WTC11 (cell line): ENCODE results near the gene GPA33. TPM values are rescaled to one million over a fixed set of nuclear protein-coding genes. Genes with fewer than 3 reads are reported as not detected.

Experiments used
- ATAC-seq: fragments of 200-7000 bp; cut with Tn5 transposase; 2 replicates; pipeline ENCODE4 v1.10.0; 2021; ENCODE audit warnings: mild to moderate bottlenecking, moderate library complexity
- CTCF ChIA-PET: fragments of 300-600 bp; sonication (Branson Sonifier 250); formaldehyde crosslinking; loops from one replicate; lab custom pipeline; 2021; ENCODE audit warnings: antibody characterized with exemption; lab: Charles Lee
- POLR2A ChIA-PET: fragments of 350-600 bp; sonication (Branson Sonifier 250); formaldehyde crosslinking; loops from one replicate; lab custom pipeline; 2021; ENCODE audit warnings: antibody characterized with exemption; lab: Charles Lee
- DNase-seq: peaks from one replicate; pipeline ENCODE4 v3.0.0; 2021; ENCODE audit warnings: low spot score
- H3K27ac Mint-ChIP-seq: 2 replicates; pipeline ENCODE4 v1.8.0; 2021; ENCODE audit warnings: mixed read lengths
- H3K27me3 Mint-ChIP-seq: 2 replicates; pipeline ENCODE4 v1.8.0; 2021; ENCODE audit warnings: low read depth, mild to moderate bottlenecking, moderate library complexity, mixed read lengths
- H3K36me3 Mint-ChIP-seq: 2 replicates; pipeline ENCODE4 v1.8.0; 2021; ENCODE audit warnings: mixed read lengths
- H3K4me1 Mint-ChIP-seq: 2 replicates; pipeline ENCODE4 v1.8.0; 2022; ENCODE audit warnings: mixed read lengths
- H3K4me3 Mint-ChIP-seq: 2 replicates; pipeline ENCODE4 v1.8.0; 2021; ENCODE audit warnings: mild to moderate bottlenecking, moderate library complexity, mixed read lengths
- H3K9me3 Mint-ChIP-seq: 2 replicates; pipeline ENCODE4 v1.8.0; 2021; ENCODE audit warnings: mixed read lengths
- ETV6 ChIP-seq: sonication (generic); formaldehyde crosslinking; IDR thresholded peaks from 2 replicates; pipeline ENCODE4 v1.8.1; 2022; ENCODE audit warnings: mild to moderate bottlenecking, missing genetic modification reagents
- FOXJ3 ChIP-seq: sonication (generic); formaldehyde crosslinking; IDR thresholded peaks from 2 replicates; pipeline ENCODE4 v1.9.0; 2021; ENCODE audit warnings: missing genetic modification reagents, mild to moderate bottlenecking, borderline replicate concordance
- GRHL2 ChIP-seq: fragments of 250-450 bp; sonication (Bioruptor Pico); IDR thresholded peaks from 2 replicates; pipeline ENCODE4 v1.8.0; 2022; ENCODE audit warnings: mild to moderate bottlenecking, moderate library complexity; ENCODE audit not compliant: insufficient replicate concordance, severe bottlenecking
- HMGA2 ChIP-seq: fragments of 250-450 bp; sonication (Bioruptor Pico); IDR thresholded peaks from 2 replicates; pipeline ENCODE4 v1.4.0; 2021; ENCODE audit warnings: mild to moderate bottlenecking, moderate library complexity
- NFE2L1 ChIP-seq: sonication (generic); formaldehyde crosslinking; IDR thresholded peaks from 2 replicates; pipeline ENCODE4 v1.8.1; 2023; ENCODE audit warnings: missing genetic modification reagents
- RELA ChIP-seq: sonication (generic); formaldehyde crosslinking; IDR thresholded peaks from 2 replicates; pipeline ENCODE4 v1.8.1; 2022; ENCODE audit warnings: missing genetic modification reagents, mild to moderate bottlenecking, borderline replicate concordance
- SP1 ChIP-seq: sonication (generic); formaldehyde crosslinking; conservative IDR thresholded peaks from 2 replicates; pipeline ENCODE4 v1.8.1; 2022; ENCODE audit warnings: missing genetic modification reagents
- ZNF219 ChIP-seq: sonication (generic); formaldehyde crosslinking; IDR thresholded peaks from 2 replicates; pipeline ENCODE4 v1.8.0; 2023; ENCODE audit warnings: missing genetic modification reagents, mild to moderate bottlenecking, borderline replicate concordance
- ZNF232 ChIP-seq: sonication (generic); formaldehyde crosslinking; IDR thresholded peaks from 2 replicates; pipeline ENCODE4 v1.8.0; 2022; ENCODE audit warnings: mild to moderate bottlenecking, missing genetic modification reagents
- ZNF416 ChIP-seq: fragments of 250-450 bp; sonication (Bioruptor Pico); IDR thresholded peaks from 2 replicates; pipeline ENCODE4 v1.9.0; 2021; ENCODE audit warnings: mild to moderate bottlenecking, inconsistent platforms
- total RNA-seq: library from RNA; stranded (reverse); gene quantifications from 3 replicates; pipeline ENCODE4 v1.2.3, GENCODE V29; 2021
- TF ChIP-seq, protein P1 (sequence below): sonication (generic); formaldehyde crosslinking; IDR thresholded peaks from 2 replicates; pipeline ENCODE4 v1.8.1; 2023; ENCODE audit warnings: mild to moderate bottlenecking, missing genetic modification reagents, moderate library complexity
- TF ChIP-seq, protein P2 (sequence below): sonication (generic); formaldehyde crosslinking; IDR thresholded peaks from 2 replicates; pipeline ENCODE4 v1.8.1; 2022; ENCODE audit warnings: mild to moderate bottlenecking, missing genetic modification reagents, moderate library complexity, borderline replicate concordance
- TF ChIP-seq, protein P3 (sequence below): fragments of 200-600 bp; IDR thresholded peaks from 2 replicates; pipeline ENCODE4 v1.8.0; 2022; ENCODE audit warnings: antibody characterized with exemption
- TF ChIP-seq, protein P4 (sequence below): sonication (generic); formaldehyde crosslinking; conservative IDR thresholded peaks from 2 replicates; pipeline ENCODE4 v1.8.1; 2023; ENCODE audit warnings: mild to moderate bottlenecking, low read depth, missing genetic modification reagents, moderate library complexity
- TF ChIP-seq, protein P5 (sequence below): sonication (generic); formaldehyde crosslinking; IDR thresholded peaks from 2 replicates; pipeline ENCODE4 v1.8.0; 2022; ENCODE audit warnings: mild to moderate bottlenecking, missing genetic modification reagents
- TF ChIP-seq, protein P6 (sequence below): sonication (generic); formaldehyde crosslinking; IDR thresholded peaks from 2 replicates; pipeline ENCODE4 v1.8.0; 2023; ENCODE audit warnings: mild to moderate bottlenecking, missing genetic modification reagents
- TF ChIP-seq, protein P7 (sequence below): sonication (generic); formaldehyde crosslinking; IDR thresholded peaks from 2 replicates; pipeline ENCODE4 v1.8.0; 2022; ENCODE audit warnings: missing genetic modification reagents

Gene GPA33
- total RNA-seq, 1 experiment from 2014 or later = 0.63 TPM

DNA sequence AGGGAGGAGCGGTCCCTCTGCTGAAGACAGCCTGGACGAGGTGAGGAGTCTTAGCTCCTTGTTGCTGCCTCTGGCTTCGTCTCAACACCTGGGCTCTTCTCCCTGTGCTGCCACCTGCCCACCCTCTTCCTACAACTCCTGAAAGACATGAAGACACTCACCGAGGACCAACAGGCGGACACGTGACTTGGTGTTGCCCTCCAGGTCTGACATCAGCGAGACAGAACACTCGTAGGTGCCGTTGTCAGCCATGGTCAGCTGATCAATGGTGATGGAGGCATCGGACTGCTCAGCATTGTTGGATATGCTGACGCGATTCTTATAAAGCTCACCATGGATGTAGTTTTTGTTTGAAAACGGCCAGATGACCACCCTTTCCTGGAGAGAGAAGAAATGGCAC lies 21.4 kb downstream of the GPA33 start (continued):
- TF ChIP-seq, protein P1, sequence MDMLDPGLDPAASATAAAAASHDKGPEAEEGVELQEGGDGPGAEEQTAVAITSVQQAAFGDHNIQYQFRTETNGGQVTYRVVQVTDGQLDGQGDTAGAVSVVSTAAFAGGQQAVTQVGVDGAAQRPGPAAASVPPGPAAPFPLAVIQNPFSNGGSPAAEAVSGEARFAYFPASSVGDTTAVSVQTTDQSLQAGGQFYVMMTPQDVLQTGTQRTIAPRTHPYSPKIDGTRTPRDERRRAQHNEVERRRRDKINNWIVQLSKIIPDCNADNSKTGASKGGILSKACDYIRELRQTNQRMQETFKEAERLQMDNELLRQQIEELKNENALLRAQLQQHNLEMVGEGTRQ (CRISPR knock-in tag) = no peak
- TF ChIP-seq NFE2L1 (CRISPR knock-in tag) (no peak), SP1 (CRISPR knock-in tag) (no peak), RELA (no peak), FOXJ3 (no peak), GRHL2 (no peak), ZNF416 (CRISPR knock-in tag) (no peak), ETV6 (CRISPR knock-in tag) (no peak)
- TF ChIP-seq, protein P2, sequence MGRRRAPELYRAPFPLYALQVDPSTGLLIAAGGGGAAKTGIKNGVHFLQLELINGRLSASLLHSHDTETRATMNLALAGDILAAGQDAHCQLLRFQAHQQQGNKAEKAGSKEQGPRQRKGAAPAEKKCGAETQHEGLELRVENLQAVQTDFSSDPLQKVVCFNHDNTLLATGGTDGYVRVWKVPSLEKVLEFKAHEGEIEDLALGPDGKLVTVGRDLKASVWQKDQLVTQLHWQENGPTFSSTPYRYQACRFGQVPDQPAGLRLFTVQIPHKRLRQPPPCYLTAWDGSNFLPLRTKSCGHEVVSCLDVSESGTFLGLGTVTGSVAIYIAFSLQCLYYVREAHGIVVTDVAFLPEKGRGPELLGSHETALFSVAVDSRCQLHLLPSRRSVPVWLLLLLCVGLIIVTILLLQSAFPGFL (CRISPR knock-in tag) = no peak

DNA sequence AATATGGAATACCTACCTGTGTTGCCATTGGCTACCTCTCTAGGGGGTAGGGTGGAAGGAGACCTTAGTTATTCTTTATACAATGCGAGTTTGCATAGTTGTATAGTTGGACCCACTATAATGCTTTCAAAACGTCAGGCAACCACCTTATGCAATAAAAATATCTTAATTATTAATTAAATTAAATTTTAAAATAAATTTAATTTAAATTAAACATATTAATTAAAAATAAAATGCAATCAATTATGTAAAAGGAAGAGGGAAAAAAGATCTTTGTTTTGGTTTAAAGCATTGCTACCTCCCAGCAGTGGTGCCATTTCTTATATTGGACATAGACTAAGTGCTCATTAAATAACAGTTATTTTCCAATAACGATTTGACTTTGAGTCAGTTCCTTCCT lies 22.3 kb downstream of the GPA33 start:
- Mint-ChIP-seq H3K27me3 (no peaks in the 10 kb centered on the region; the same call in 1 of the 2 replicates), H3K4me3 (no peak overlapping the region), H3K36me3 (no peaks in the 10 kb centered on the region), H3K27ac (no peak overlapping the region), H3K4me1 (peaks cover 9% of the 10 kb centered on the region), H3K9me3 (no peaks in the 10 kb centered on the region)
- DNase-seq = no peak
- TF ChIP-seq HMGA2 (CRISPR knock-in tag) = peak; percentile 97
- TF ChIP-seq, protein P3, sequence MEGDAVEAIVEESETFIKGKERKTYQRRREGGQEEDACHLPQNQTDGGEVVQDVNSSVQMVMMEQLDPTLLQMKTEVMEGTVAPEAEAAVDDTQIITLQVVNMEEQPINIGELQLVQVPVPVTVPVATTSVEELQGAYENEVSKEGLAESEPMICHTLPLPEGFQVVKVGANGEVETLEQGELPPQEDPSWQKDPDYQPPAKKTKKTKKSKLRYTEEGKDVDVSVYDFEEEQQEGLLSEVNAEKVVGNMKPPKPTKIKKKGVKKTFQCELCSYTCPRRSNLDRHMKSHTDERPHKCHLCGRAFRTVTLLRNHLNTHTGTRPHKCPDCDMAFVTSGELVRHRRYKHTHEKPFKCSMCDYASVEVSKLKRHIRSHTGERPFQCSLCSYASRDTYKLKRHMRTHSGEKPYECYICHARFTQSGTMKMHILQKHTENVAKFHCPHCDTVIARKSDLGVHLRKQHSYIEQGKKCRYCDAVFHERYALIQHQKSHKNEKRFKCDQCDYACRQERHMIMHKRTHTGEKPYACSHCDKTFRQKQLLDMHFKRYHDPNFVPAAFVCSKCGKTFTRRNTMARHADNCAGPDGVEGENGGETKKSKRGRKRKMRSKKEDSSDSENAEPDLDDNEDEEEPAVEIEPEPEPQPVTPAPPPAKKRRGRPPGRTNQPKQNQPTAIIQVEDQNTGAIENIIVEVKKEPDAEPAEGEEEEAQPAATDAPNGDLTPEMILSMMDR = no peak
- ChIA-PET CTCF (no interaction called here), POLR2A (no interaction called here)
- no peak for ATAC-seq

DNA sequence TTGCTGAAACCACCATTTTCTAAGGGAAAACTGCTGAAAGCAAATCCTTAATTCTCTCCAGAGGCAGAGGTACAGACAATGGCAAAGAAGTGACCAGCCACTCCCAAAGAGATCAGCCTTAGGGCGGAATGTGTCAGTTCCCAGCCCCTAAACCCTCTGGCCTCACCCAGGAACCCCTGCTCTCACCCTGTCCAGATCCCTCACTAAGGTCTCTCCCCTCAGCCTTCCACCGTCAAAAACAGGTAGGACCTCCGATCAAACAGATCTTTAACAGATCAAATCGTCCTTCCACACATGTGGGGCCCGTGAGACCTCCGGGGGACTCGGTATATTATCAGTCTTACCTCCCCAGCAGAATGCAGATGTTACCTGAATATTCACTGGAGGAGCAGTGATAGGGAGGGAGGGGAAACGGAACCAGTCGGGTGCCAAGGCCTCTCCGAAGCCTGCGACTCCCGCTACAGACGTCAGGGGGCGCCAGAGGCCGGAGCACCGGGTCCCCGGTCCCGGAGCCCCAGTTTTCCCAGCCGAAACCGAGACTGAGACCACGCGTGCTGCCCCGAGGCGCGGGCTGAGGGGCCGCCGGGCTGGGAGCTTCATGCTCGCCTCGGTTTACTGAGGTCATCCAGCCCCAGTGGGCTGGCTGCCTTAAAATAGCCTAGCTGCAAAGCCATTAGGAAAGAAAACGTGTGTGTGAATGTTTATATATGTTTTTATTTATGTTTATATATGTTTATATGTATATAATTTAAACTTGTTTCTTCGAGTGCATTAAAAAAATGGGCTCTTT lies 23.6 kb downstream of the GPA33 start:
- ATAC-seq (peak; percentile 94), DNase-seq (peak; percentile 91)
- peaks cover 9% of the 10 kb centered on the region for H3K4me1 Mint-ChIP-seq
- POLR2A ChIA-PET = interaction anchor here (1.6 kb wide), 1 partner anchor 154 kb away, joined by 8 read pairs; the partner anchor contains the start of gene POU2F1
- H3K36me3 Mint-ChIP-seq = no peaks in the 10 kb centered on the region
- H3K27me3 Mint-ChIP-seq = no peaks in the 10 kb centered on the region; the same call in 1 of the 2 replicates
- H3K27ac Mint-ChIP-seq = 0 out of 2 replicates have a peak overlapping the region, but pooled peaks have one; percentile 84
- H3K4me3 Mint-ChIP-seq = peak overlapping the region; percentile 55
- no peaks in the 10 kb centered on the region for H3K9me3 Mint-ChIP-seq
- CTCF ChIA-PET = interaction anchor here (0.5 to 2.8 kb wide), 22 partner anchors 9 to 487 kb away, joined by 3 to 36 read pairs (median 4); partner anchors contain the start of genes CREG1 and POU2F1
- TF ChIP-seq, protein P4, sequence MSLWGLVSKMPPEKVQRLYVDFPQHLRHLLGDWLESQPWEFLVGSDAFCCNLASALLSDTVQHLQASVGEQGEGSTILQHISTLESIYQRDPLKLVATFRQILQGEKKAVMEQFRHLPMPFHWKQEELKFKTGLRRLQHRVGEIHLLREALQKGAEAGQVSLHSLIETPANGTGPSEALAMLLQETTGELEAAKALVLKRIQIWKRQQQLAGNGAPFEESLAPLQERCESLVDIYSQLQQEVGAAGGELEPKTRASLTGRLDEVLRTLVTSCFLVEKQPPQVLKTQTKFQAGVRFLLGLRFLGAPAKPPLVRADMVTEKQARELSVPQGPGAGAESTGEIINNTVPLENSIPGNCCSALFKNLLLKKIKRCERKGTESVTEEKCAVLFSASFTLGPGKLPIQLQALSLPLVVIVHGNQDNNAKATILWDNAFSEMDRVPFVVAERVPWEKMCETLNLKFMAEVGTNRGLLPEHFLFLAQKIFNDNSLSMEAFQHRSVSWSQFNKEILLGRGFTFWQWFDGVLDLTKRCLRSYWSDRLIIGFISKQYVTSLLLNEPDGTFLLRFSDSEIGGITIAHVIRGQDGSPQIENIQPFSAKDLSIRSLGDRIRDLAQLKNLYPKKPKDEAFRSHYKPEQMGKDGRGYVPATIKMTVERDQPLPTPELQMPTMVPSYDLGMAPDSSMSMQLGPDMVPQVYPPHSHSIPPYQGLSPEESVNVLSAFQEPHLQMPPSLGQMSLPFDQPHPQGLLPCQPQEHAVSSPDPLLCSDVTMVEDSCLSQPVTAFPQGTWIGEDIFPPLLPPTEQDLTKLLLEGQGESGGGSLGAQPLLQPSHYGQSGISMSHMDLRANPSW (CRISPR knock-in tag) = no peak
- TF ChIP-seq, protein P5, sequence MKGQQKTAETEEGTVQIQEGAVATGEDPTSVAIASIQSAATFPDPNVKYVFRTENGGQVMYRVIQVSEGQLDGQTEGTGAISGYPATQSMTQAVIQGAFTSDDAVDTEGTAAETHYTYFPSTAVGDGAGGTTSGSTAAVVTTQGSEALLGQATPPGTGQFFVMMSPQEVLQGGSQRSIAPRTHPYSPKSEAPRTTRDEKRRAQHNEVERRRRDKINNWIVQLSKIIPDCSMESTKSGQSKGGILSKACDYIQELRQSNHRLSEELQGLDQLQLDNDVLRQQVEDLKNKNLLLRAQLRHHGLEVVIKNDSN = no peak
- TF ChIP-seq, protein P6, sequence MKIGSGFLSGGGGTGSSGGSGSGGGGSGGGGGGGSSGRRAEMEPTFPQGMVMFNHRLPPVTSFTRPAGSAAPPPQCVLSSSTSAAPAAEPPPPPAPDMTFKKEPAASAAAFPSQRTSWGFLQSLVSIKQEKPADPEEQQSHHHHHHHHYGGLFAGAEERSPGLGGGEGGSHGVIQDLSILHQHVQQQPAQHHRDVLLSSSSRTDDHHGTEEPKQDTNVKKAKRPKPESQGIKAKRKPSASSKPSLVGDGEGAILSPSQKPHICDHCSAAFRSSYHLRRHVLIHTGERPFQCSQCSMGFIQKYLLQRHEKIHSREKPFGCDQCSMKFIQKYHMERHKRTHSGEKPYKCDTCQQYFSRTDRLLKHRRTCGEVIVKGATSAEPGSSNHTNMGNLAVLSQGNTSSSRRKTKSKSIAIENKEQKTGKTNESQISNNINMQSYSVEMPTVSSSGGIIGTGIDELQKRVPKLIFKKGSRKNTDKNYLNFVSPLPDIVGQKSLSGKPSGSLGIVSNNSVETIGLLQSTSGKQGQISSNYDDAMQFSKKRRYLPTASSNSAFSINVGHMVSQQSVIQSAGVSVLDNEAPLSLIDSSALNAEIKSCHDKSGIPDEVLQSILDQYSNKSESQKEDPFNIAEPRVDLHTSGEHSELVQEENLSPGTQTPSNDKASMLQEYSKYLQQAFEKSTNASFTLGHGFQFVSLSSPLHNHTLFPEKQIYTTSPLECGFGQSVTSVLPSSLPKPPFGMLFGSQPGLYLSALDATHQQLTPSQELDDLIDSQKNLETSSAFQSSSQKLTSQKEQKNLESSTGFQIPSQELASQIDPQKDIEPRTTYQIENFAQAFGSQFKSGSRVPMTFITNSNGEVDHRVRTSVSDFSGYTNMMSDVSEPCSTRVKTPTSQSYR (CRISPR knock-in tag) = no peak
- TF ChIP-seq ZNF219 (no peak), ZNF232 (CRISPR knock-in tag) (no peak)
- TF ChIP-seq, protein P7, sequence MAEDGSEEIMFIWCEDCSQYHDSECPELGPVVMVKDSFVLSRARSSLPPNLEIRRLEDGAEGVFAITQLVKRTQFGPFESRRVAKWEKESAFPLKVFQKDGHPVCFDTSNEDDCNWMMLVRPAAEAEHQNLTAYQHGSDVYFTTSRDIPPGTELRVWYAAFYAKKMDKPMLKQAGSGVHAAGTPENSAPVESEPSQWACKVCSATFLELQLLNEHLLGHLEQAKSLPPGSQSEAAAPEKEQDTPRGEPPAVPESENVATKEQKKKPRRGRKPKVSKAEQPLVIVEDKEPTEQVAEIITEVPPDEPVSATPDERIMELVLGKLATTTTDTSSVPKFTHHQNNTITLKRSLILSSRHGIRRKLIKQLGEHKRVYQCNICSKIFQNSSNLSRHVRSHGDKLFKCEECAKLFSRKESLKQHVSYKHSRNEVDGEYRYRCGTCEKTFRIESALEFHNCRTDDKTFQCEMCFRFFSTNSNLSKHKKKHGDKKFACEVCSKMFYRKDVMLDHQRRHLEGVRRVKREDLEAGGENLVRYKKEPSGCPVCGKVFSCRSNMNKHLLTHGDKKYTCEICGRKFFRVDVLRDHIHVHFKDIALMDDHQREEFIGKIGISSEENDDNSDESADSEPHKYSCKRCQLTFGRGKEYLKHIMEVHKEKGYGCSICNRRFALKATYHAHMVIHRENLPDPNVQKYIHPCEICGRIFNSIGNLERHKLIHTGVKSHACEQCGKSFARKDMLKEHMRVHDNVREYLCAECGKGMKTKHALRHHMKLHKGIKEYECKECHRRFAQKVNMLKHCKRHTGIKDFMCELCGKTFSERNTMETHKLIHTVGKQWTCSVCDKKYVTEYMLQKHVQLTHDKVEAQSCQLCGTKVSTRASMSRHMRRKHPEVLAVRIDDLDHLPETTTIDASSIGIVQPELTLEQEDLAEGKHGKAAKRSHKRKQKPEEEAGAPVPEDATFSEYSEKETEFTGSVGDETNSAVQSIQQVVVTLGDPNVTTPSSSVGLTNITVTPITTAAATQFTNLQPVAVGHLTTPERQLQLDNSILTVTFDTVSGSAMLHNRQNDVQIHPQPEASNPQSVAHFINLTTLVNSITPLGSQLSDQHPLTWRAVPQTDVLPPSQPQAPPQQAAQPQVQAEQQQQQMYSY (CRISPR knock-in tag) = no peak
